NCI-H1105 treated with DMSO at 0.1 percent for 48 hours (cell line): ENCODE results near the gene CNTN1.

Source experiments
- DNase-seq: peaks from one replicate; lab custom pipeline; 2025; lab: John Stamatoyannopoulos, UW

Gene CNTN1

DNA sequence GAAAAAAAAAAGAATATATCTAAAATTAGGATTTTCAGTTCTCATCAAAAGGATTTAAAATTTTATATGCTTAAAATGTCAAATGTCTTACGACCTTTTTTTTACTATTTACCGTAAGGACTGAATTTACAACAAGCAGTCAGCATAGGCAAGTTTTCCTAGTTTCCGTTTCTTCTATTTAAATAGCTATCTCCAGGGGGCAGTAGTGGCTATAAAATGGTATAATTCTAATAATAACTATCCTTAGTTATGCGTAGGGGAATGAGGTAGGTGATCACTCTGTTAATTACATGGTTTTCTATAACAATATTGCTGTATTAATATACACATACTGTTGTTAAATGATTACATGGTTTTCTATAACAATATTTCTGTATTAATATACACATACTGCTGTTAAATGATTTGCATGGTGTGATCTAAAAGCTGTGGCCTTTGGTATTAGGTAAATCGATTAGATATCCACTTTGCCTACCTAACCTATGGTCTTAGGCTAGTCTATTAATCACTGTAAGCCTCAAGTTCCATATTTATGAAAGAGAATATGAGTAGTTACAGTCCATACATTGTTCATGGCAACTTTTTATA, 278.2 kb downstream of the CNTN1 start:
- no peak for DNase-seq

DNA sequence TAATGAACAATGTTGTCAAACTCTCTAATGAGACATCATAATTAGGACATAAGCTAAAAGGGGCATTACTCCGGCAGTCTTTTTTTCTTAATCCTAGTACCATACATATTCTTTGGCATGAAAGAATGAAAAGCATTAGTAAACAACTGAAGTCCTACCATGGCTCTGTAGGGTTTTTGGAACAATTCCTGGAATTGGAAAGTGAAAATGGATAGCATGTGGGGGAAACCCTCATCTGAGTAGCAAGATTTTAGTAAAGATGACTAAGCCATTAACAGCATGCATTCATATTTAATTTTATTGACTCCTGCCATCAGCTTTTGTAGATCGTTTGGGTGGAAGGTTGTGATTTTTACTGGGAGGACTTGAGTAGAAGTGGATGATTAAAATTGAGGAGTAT, 279.7 kb downstream of the CNTN1 start:
- DNase-seq: peak; percentile 43

DNA sequence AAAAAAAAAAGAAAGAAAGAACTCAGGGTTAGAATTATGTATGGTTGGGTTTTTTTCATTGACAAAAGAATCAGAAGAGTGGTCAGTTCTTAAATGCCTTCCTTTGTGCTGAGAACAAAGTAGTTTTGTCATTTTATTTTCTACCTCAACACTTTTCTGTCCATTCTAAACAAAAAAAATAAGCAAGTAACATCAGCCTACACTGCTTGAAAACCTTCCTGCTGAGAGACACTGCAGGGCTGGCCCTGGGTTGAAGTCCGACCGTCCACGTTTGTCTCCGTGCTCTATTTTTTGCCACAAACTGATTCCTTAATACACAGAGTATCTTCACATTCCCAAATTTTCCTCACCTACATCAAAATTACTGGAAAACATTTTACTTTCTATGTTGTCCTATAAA, 284.3 kb downstream of the CNTN1 start:
- DNase-seq: no peak

DNA sequence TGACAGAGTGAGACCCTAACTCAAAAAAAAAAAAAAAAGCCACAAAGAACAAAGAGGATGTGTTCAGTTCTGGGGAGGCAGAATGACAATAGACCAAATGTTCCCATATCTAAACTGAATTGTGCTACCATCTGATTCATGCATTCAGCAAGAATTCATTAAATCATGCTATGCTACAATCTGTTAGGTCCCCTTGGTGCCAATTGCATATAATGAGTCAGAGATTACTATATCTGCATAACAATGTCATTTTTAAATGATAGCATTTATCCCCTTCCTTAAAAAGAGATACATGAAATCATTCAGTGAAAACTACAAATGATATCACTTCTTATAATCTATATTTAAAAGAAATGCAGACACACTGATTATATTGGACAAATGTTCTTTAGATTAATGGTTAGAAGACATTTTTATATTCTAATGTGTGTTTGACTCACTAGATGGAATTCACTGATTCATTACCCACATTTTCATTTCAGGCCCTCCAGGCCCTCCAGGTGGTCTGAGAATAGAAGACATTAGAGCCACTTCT, 288.3 kb downstream of the CNTN1 start:
- DNase-seq: no peak

DNA sequence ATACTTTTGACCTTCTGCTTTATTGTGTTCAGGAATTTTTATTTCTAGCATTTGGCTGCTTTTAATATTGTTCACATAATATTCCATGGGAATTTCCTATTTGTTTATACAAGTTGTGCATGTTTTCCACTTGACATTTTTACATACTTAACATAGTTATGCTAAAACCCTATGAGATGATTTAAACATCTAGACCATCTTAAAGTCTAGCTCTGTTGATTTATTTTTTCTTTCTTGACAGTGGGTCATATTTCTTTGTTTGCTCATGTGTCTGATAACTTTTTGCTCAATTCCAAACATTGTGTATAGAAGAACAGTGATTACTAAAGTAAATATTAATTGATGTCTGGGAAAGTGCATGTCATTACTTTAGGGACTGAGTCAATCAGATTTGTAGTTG, 293.8 kb downstream of the CNTN1 start:
- no peak for DNase-seq

DNA sequence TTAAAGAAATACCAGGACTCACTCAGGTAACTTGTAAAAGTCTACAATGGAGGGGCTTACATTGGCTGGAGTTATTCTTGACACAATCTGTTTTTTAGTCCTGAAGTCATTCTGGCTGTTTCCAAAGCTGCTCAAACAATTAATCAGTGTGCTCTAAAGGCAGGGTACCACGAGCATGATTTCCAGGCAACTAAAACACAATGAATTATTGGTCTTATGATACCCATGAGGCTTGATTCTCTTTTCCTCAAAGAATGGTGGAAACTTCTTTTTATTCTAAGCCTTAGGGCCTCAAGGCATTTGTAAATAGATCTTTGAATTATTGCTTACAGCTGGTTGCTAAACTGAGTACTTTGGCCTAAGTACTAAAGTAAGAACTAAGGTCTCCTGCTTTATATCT, 296.1 kb downstream of the CNTN1 start:
- no peak for DNase-seq

DNA sequence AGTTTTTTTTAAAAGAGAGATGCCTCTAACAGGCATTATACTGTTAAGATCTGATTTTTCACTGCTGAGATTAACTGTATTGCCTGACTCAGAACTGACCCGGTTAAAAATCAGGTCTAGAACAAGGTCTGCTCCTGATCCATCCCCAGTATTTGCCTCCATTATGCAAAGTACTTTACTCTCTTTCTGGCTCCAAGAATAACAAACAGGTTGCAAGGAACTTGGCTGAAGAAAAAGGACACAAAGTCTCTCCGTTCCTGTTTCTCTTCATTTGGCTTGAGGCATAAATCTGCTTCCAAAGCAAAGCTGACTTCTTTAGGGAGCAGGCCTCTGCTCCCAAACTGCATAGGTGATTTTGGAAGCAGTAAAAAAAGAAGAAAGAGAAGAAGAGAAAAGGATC, 296.6 kb downstream of the CNTN1 start:
- DNase-seq: no peak

DNA sequence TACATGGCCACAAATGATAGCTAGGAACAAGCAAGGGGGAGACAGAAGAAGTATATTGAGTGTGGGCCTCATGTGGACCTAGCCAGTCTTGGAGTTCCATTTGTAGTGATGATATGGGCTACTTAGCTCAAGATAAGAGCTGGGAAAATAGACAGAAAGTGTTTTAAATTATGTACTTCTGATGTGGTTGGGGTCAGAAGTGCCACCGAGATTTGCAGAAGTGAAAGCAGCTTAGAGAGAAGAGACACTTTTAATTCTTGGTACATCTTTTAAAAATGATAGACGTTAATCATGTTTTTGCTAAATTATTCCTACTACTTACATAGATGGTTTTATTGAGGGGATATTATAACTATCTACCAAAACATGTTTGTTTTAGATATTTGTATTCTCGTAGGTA, 297.5 kb downstream of the CNTN1 start:
- no peak for DNase-seq

DNA sequence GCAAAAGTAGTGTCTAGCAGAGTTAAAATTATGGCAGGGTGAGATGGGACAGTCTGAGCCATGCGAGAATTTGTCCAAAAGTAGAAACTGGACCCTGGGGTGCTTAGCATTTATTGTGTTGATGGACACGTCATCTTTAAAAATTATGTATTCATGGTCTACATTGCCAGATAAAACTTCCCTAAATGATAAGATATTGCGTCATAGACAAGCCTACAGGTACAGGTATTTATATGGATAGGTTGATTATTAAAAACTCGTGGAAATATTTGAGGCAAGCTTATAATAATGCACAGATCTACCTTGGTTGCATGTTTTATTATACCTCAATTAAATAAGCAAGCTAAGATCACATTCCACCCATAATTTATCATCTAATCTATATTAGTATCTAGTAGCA, 299.9 kb downstream of the CNTN1 start:
- no peak for DNase-seq

DNA sequence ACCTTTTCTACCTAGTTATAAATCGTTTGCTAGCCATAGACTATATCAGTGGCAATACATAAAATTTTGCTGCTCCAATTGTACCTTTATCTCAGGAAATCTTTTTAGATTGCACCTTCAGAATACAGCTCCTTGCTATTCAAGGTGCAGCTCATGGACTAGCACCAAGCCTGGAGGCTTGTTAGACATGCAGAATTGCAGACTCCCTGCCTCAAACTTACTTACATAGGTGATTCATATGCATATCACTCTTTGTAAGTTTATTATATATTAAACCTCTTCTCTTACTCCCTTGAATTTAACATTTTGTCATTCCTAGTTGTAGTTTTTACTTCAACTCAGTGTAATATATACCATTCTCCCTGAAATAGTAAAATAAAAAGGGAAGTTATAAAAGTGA, 300.4 kb downstream of the CNTN1 start:
- no peak for DNase-seq

DNA sequence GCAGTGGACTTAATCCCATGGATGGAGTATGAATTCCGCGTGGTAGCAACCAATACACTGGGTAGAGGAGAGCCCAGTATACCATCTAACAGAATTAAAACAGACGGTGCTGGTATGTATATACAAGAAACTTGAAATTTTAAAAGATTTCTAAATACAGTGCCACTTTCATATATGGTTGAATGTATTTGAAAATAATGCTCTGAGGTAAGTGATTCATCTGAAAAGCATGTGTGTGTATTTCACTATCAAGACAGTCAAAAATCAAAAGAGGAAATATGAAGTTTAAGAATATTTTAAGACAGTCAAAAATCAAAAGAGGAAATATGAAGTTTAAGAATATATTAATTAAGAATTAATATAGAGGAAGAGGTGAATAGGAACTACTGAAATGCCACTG, 300.9 kb downstream of the CNTN1 start:
- no peak for DNase-seq

DNA sequence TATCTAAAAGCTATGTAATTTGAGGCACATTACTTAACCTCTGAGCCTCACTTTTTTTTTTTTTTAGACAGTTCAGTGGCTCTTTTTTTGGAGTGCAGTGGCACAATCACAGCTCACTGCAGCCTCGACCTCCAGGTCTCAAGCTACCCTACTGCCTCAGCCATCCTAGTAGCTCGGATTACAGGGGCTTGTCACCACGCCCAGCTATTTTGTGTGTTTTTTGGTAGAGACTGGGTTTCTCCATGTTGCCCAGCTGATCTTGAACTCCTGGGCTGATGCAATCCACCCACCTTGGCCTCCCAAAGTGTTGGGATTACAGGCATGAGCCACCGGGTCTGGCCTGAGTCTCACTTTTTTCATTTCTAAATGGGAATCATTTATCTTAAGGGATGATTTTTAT, 303.9 kb downstream of the CNTN1 start:
- no peak for DNase-seq

DNA sequence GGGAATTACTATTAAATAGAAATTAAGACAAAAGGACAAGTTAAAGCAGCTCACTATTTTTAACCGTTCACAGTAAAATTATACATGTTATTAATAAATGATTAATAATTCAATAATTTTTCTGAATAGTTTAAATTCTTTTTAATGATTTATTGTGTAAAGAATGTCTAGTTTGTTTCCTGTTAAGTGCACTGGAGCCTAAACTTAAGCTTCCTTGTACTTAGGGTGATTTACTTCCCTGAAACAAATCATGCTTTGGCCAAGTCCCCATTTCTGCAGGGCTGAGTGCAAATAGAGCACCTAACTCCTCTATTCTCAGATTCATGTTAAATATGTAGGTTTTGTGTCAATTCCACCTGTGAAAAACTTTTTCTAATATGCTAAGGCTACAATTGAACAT, 307.0 kb downstream of the CNTN1 start:
- DNase-seq: no peak

DNA sequence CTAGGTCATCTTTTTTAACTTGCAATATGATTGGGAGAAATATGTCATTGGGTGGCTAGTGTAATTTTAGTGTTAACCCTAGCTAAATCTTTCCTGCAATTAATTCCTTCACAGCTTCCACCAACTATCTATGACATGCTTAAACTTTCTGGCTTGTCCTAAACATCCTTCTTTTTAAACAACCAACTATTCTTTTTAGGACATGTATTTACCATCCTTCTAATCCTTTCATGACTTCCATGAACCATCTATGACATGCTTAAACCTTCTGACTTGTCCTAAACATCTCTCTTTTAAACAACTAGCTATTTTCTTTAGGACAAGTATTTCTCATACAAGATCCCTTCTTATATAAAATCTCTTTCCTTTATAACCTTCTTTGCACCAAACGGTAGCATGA, 316.2 kb downstream of the CNTN1 start:
- no peak for DNase-seq

DNA sequence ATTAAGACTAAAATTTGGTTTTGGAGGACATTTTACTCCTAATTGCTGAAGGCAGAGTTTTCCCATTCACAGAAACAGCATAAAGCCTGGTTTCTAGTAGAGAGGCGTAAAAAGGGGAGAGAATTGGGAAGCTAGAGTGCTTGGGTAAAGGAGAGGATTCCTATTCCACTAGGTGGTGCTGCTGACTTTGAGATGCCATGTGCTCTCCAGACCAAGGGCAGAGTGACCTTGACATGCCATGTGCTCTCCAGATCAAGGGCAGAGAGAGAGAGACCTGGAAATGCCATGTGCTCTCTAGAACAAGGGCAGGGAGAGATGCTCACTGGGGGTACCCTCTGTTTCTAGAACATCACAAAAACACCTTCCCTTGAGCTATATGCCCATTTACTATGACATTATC, 319.7 kb downstream of the CNTN1 start:
- DNase-seq: no peak

DNA sequence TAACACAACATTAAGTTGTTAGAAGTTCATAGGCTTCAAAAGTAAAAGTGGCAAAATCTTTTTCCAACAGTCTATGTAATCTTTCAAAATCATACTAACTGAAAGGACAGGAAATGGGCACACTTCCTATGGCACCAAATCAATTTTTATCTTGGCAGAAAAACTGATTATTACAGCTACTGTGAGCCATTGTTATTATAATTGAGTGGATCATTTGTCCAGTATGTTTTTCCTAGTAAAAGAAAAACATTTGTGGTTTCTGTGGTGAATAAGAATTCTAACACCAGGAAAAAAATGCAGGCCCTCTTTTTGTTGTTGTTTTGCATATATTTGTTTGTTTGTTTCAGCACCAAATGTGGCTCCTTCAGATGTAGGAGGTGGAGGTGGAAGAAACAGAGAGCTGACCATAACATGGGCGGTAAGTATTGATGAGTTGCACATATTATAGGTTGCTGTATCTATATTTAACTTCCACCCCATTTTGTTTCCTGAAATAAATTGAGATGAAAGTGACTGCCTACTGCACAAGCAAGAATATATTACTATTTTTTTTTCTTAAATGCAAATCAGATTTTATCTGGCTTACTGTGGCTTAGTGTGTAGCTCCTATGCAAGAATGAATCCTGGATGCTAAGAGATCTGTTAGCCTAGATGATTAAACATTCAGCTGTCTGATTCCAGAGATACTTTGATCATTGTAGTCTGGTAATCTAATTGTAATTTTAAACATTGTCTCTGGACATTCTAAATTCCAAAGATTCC, 321.8 kb downstream of the CNTN1 start:
- DNase-seq: no peak

DNA sequence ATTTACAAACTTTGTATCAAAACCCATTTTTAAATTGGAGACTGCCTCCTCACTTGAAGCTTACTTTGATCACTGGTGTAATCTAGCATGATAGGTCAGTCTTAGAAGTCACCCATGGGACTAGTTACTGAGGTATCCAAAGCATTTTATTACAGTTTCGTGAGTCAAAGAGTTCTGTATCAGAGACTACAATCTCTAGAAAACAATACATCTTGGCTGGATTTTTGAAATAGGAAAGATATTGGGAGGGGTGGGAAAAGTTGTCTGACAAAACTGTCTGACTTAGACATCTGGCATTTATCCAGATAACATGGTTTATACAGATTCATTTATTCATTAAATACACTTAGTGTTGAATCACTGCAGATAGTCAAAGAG, 322.4 kb downstream of the CNTN1 start:
- no peak for DNase-seq

DNA sequence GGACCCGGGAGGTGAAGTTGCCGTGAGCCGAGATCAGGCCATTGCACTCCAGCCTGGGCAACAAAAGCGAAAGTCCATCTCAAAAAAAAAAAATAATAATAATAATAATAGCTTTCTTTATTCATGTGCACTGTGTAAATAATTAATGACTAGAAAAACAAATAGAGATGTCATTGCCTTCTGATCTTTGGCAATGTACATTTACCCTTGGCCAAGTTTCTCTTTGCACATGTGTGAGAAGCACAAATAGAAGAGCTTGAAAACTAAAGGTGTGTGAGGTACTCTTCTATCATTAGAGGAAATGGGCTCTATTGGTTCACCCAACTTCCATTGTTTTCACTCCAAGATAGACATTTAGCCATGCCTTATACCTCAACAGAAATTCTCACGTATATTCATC, 325.8 kb downstream of the CNTN1 start:
- DNase-seq: no peak

DNA sequence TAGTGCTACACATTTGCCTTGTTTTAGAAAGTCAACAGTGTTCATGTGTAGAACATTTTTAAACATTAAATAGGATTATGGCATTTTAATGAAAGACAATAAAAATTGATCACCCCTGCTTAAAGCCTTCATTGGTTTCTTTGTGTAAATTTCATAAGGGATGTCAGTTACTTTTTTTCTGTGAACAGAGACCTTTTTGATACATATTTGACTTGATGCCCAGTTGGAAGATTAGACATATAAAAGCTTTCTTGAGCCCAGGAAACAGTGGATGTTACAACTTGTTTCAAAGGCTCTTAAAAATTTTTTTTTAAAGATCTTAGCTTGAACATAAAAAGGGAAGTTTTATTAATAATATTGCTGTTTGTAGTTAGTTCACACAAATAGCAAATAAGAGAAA, 327.2 kb downstream of the CNTN1 start:
- no peak for DNase-seq

DNA sequence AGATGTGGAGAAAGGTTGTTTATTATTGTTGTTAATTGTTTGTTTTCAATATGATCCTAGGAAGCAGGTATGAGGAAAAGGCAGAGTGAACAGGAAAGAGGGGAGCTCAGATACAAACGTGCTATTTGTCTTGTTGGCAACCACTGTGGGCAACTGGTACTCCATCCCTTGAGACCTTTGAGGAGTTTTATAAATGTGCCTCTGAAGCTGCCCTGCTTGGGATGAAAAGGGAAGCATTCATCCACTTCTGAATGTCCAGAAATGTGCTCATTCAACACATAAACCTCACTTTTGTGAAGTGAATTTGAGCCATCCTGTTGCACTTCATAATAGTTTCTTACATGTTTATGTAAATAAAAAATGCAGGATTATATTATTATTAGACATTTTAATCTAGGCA, 331.6 kb downstream of the CNTN1 start:
- no peak for DNase-seq

DNA sequence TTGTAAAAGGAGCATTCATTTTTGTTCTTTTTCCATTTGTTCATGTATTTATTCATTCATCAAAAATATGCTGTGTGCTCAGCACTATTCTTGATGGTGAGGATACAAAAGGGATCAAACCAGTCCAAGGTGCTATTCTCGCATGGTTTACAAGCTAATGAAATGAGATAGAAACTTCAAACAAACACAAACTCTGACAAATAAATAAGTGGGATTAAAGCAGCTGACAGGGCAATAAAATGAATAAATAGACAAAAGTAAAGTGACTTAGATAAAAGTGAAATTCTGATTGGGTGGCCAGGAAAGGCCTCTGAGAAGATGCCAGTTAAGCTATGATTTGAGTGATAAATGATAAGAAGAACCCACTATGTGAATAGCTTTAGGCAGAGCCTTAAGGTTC, 333.9 kb downstream of the CNTN1 start:
- no peak for DNase-seq

DNA sequence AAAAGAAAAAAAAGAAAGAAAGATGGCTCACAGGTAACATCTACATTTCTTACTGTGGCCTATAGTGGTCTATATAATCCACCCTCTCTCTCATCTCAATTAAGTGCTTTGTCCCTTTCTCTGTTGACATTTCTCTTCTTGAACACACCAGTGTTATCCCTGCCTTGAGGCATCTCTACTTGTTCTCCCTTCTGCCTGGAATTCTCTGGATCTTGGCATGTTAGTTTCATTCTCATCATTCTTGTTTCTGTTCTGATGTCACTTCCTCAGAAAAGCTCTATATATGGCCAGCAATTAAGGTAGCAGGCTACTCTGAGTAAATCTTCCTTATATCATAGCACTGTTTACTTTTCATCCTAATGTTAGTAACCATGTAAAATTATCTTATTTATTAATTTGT, 340.1 kb downstream of the CNTN1 start:
- no peak for DNase-seq

DNA sequence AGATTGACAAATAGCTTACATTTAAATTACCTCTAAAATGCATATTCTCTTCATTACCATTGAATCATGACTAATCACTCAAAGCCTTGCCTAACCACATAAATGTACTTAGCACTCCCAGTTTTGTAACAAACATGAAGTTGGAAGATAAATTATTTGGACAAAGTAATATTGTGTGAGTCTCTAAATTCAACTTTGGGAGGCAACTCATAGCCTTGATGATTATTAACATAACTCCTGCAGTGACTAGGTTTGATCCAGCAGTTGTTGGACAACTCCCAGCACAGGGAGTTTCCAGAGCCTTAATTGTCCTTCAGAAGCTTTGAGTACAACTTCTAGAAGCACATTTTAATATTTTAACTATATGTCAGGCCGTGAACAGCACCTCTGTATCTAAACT, 342.4 kb downstream of the CNTN1 start:
- DNase-seq: no peak

DNA sequence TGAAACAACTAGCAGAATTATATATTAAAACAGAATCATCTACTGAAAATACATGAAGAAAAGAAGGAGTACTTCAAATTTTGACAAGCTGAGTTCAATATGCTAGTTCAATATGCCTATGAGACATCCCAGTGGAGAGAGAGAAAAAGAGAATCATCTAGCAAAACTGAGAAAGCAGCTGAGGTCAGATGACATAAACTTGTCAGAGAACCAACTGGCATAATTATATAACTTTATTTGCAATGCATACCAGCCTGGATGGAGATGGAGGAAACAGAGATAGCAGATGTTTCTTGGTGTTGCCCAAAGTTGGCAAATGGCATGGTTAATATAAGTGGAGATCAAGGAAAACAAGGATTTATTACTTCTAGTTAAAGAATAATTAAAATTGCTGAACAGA, 347.2 kb downstream of the CNTN1 start:
- DNase-seq: no peak
